Tibial nerve (tissue), 4 donors: ENCODE data around the gene ATPAF1.

ENCODE experiments used
- EP300 ChIP-seq, 2 donors: sonication (generic); formaldehyde crosslinking; IDR thresholded peaks; one replicate each; pipeline ENCODE4 v1.6.1; 2017; ENCODE audit warnings: antibody characterized with exemption in 2 of 2, mild to moderate bottlenecking in 1 of 2
- POLR2A ChIP-seq, 2 donors: fragments of 450-650 bp; IDR thresholded peaks; one replicate each; pipeline ENCODE4 v1.6.1; 2017; ENCODE audit warnings: antibody characterized with exemption in 2 of 2, mild to moderate bottlenecking in 2 of 2, moderate library complexity in 2 of 2
- TF ChIP-seq, protein P1 (sequence below), 5 experiments: fragments of 200-600 bp in 3 of 5; fragments of 450-650 bp in 2 of 5; sonication (generic) in 3 of 5; IDR thresholded peaks; one replicate each; pipeline ENCODE4 v1.5.1; 2016 to 2019; ENCODE audit warnings: antibody characterized with exemption in 5 of 5, mild to moderate bottlenecking in 3 of 5, moderate library complexity in 2 of 5

DNA sequence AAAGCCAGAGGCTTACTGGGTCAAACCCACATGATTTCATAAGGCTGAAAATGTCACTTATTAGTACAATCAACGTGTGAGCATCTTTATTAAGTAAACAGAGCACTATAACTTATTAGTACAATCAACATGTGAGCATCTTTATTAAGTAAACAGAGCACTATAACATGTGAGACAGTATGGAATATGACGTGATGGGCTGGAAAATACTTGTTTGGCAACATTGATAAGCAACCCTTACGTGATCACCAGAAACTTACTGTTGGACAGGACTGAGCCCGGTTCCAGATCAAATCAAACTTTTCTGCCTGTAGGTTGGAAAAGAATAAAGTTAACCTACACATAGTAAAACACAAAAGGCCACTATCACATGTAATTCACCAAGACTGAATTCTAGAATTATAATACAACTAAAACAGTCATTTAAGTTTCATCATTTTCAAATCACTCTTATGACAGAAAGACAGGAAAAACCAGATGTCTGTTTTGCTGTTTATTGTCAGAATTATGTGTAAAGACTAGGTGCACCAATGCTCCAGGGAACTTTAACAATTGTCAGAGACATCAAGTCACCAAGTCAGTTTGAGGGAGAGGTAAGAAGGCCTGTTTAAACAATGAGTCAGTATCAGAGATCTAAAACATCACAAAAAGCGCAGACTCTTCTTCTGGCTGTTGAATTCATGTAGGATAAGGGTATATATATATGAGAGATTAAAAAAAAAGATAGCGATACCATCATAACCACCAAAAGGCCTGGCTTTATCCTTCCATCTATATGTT, 15.7 kb downstream of the ATPAF1 start:
- TF ChIP-seq, protein P1, sequence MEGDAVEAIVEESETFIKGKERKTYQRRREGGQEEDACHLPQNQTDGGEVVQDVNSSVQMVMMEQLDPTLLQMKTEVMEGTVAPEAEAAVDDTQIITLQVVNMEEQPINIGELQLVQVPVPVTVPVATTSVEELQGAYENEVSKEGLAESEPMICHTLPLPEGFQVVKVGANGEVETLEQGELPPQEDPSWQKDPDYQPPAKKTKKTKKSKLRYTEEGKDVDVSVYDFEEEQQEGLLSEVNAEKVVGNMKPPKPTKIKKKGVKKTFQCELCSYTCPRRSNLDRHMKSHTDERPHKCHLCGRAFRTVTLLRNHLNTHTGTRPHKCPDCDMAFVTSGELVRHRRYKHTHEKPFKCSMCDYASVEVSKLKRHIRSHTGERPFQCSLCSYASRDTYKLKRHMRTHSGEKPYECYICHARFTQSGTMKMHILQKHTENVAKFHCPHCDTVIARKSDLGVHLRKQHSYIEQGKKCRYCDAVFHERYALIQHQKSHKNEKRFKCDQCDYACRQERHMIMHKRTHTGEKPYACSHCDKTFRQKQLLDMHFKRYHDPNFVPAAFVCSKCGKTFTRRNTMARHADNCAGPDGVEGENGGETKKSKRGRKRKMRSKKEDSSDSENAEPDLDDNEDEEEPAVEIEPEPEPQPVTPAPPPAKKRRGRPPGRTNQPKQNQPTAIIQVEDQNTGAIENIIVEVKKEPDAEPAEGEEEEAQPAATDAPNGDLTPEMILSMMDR (IDR thresholded peaks at IDR 0.05) = no peak
- no peak for TF ChIP-seq POLR2A (IDR thresholded peaks at IDR 0.05)
- TF ChIP-seq EP300 (IDR thresholded peaks at IDR 0.05) = no peak
